Measurements from ENCODE around the gene FAM114A1. TPM values are rescaled to one million over a fixed set of nuclear protein-coding genes. Genes with fewer than 3 reads are reported as not detected.

The FAM114A1 gene
- total and polyA plus RNA-seq, 12 donors, result 8.0 to 35.5 (median 16.5) TPM

- intact Hi-C loops (cut with DNase I), result no loop called here
- no peak for TF ChIP-seq CTCF (IDR thresholded peaks at IDR 0.05)
- WGBS, 2 donors, result 95 to 96% methylated on average over 4 of the region's 4 CpGs
- H3K27ac ChIP-seq, result no peak overlapping the region
- H3K4me3 ChIP-seq, result no peak overlapping the region
- H3K27me3 ChIP-seq, result no peaks in the 10 kb centered on the region
- DNase-seq (no peak), ATAC-seq (no peak)
- H3K4me1 ChIP-seq, result no peaks in the 10 kb centered on the region
- H3K9me3 ChIP-seq, result peaks cover 0 to 3% (median 0%) of the 10 kb centered on the region in 11 donors
- peaks cover 0 to 4% (median 0%) of the 10 kb centered on the region in 9 donors for H3K36me3 ChIP-seq
Observed at GRCh38 chr4:38994135-38994534, 126.5 kb downstream of the FAM114A1 start.

Small RNAs within 50 kb of the gene (microRNA-seq; reads per million reads assigned to microRNA genes)
- 255 to 298 reads per million in 2 donors for gene MIR574

Other genes with a start within 250 kb of the FAM114A1 start
- gene KLF3, start 203.6 kb upstream of the FAM114A1 start, total RNA-seq, result 10 to 100 TPM; 14.1 to 25.1 (median 20.0) TPM
- gene KLF3, start 203.6 kb upstream of the FAM114A1 start, polyA plus RNA-seq, result 10 to 100 TPM in 1 of 2 donors, 1 to 10 TPM in 1; 9.9 to 11.4 TPM
- gene TLR10, start 84.8 kb upstream of the FAM114A1 start, total RNA-seq, result under 1 TPM in 4 of 10 donors, not detected in 6; 0.06 to 0.39 (median 0.11) TPM
- gene TLR10, start 84.8 kb upstream of the FAM114A1 start, polyA plus RNA-seq, result under 1 TPM in 1 of 2 donors, not detected in 1; 0.01 TPM
- gene TLR1, start 63.0 kb upstream of the FAM114A1 start, total RNA-seq, result 10 to 100 TPM in 1 of 10 donors, 1 to 10 TPM in 8, under 1 TPM in 1; 0.93 to 14.0 (median 3.1) TPM
- gene TLR1, start 63.0 kb upstream of the FAM114A1 start, polyA plus RNA-seq, result under 1 TPM; 0.49 to 0.80 TPM
- 1 to 10 TPM in 9 of 10 donors, under 1 TPM in 1; 0.96 to 3.7 (median 1.3) TPM for gene TLR6, start 11.0 kb upstream of the FAM114A1 start, total RNA-seq
- gene TLR6, start 11.0 kb upstream of the FAM114A1 start, polyA plus RNA-seq, result under 1 TPM; 0.14 to 0.22 TPM
- gene TMEM156, start 164.6 kb downstream of the FAM114A1 start, total RNA-seq, result 1 to 10 TPM in 1 of 10 donors, under 1 TPM in 3, not detected in 6; 0.11 to 1.1 (median 0.13) TPM
- under 1 TPM in 1 of 2 donors, not detected in 1; 0.10 TPM for gene TMEM156, start 164.6 kb downstream of the FAM114A1 start, polyA plus RNA-seq
- 10 to 100 TPM in 7 of 10 donors, 1 to 10 TPM in 3; 8.5 to 22.7 (median 13.1) TPM for gene KLHL5, start 194.4 kb downstream of the FAM114A1 start, total RNA-seq
- 1 to 10 TPM; 4.2 to 8.4 TPM for gene KLHL5, start 194.4 kb downstream of the FAM114A1 start, polyA plus RNA-seq